Stimulated activated naive B cell treated with anti-CD40 and anti-IgM and Interleukin-4, amounts not matched to agents 10 μg/mL and 1 μg/mL and 100 μg/mL, for 72 hours (primary cell): Measurements from ENCODE around the gene CIC.
"Not testable (repeated sequence)": the region's sequence is repeated elsewhere in the genome, so short reads cannot be mapped to it uniquely, and the experiment has no call there.

ENCODE experiments used
- ATAC-seq, 2 donors: fragments of 150-1000 bp; cut with Tn5 transposase; replicated peaks; 2 replicates each; pipeline ENCODE4 v1.10.0; 2021; ENCODE audit warnings: moderate library complexity in 1 of 2
- DNase-seq: peaks from one replicate; pipeline ENCODE4 v3.0.0; 2021
- H3K27ac Mint-ChIP-seq: one replicate; pipeline ENCODE4 v1.8.0; 2022; ENCODE audit warnings: mild to moderate bottlenecking, mixed read lengths
- H3K27me3 Mint-ChIP-seq, 2 donors: one replicate each; pipeline ENCODE4 v1.8.0; 2022; ENCODE audit warnings: mixed read lengths in 2 of 2
- H3K36me3 Mint-ChIP-seq, 2 donors: one replicate each; pipeline ENCODE4 v1.8.0; 2022; ENCODE audit warnings: mixed read lengths in 2 of 2, mild to moderate bottlenecking in 1 of 2
- H3K4me1 Mint-ChIP-seq, 2 donors: one replicate each; pipeline ENCODE4 v1.8.0; 2022; ENCODE audit warnings: mixed read lengths in 2 of 2, mild to moderate bottlenecking in 1 of 2
- H3K4me3 Mint-ChIP-seq, 2 donors: one replicate each; pipeline ENCODE4 v1.8.0; 2022; ENCODE audit warnings: mild to moderate bottlenecking in 2 of 2, mixed read lengths in 2 of 2, moderate library complexity in 1 of 2
- H3K9me3 Mint-ChIP-seq, 2 donors: one replicate each; pipeline ENCODE4 v1.8.0; 2022; ENCODE audit warnings: mixed read lengths in 2 of 2, mild to moderate bottlenecking in 1 of 2

The CIC gene

GRCh38 chr19:42255766-42256745 is 13.0 kb upstream of the CIC start:
- H3K36me3 Mint-ChIP-seq = peaks cover 7 to 15% of the 10 kb centered on the region in 2 donors
- no peak for DNase-seq
- H3K4me1 Mint-ChIP-seq = peaks cover 26 to 37% of the 10 kb centered on the region in 2 donors
- peak overlapping the region; percentile 82 for H3K27ac Mint-ChIP-seq
- no peaks in the 10 kb centered on the region for H3K27me3 Mint-ChIP-seq
- no peak for ATAC-seq
- no peaks in the 10 kb centered on the region for H3K9me3 Mint-ChIP-seq
- peak overlapping the region; percentile 77 to 91 for H3K4me3 Mint-ChIP-seq

- H3K36me3 Mint-ChIP-seq, H3K27ac Mint-ChIP-seq, H3K4me3 Mint-ChIP-seq, H3K9me3 Mint-ChIP-seq, DNase-seq, ATAC-seq, H3K27me3 Mint-ChIP-seq: not testable (repeated sequence)
- peaks cover 11 to 20% of the 10 kb centered on the region in 2 donors for H3K4me1 Mint-ChIP-seq
Observed at GRCh38 chr19:42257842-42258241, 11.2 kb upstream of the CIC start.

GRCh38 chr19:42261763-42262162 is 7.3 kb upstream of the CIC start:
- peaks cover 0 to under 1% of the 10 kb centered on the region in 2 donors for H3K4me1 Mint-ChIP-seq
- no peak overlapping the region for H3K27ac Mint-ChIP-seq
- peak in 1 of 2 donors; percentile 25 for ATAC-seq

DNA sequence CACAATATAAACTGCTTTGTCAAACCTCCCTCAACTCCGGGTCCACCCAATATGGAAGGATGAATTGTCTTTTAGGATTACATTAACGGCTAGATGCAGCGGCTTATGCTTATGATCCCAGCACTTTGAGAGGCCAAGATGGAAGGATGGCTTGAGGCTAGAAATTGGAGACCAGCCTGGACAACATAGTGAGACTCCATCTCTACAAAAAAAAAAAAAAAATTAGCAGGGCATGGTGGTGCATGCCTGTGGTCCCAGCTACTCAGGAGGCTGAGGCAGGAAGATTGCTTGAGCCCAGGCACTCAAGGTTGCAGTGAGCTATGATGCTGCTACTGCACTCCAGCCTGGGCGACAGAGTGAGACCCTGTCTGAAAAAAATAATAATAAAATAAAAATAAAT is 2.9 kb upstream of the CIC start:
- H3K27ac Mint-ChIP-seq, DNase-seq, H3K36me3 Mint-ChIP-seq, H3K4me3 Mint-ChIP-seq, H3K9me3 Mint-ChIP-seq, H3K27me3 Mint-ChIP-seq, ATAC-seq: not testable (repeated sequence)
- H3K4me1 Mint-ChIP-seq = peaks cover 19 to 23% of the 10 kb centered on the region in 2 donors

More at GRCh38 chr19:42261763-42262162, 7.3 kb upstream of the CIC start:
- Mint-ChIP-seq H3K9me3 (no peaks in the 10 kb centered on the region), H3K36me3 (no peaks in the 10 kb centered on the region), H3K27me3 (no peaks in the 10 kb centered on the region), H3K4me3 (no peak overlapping the region)
- DNase-seq = no peak

DNA sequence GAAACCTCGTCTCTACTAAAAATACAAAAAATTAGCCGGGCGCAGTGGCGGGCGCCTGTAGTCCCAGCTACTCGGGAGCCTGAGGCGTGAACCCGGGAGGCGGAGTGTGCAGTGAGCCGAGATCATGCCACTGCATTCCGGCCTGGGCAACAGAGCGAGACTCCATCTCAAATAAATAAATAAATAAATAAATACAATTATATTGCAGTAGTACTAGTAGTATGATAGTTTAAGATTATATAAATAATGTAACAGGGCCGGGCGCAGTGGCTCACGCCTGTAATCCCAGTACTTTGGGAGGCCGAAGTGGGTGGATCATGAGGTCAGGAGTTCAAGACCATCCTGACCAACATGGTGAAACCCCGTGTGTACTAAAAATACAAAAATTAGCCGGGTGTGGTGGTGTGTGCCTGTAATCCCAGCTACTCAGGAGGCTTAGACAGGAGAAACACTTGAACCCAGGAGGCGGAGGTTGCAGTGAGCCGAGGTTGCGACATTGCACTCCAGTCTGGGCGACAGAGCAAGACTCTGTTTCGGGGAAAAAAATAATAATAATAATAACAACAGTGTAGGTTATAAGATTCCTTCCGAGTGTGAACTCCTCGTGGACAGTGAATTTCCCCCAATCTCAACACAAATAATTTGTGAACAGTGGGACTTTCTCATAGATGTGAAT is 2.0 kb upstream of the CIC start:
- H3K36me3 Mint-ChIP-seq = peaks cover 6 to 14% of the 10 kb centered on the region in 2 donors
- H3K4me1 Mint-ChIP-seq = peaks cover 25 to 29% of the 10 kb centered on the region in 2 donors
- not testable (repeated sequence) for H3K27ac Mint-ChIP-seq, H3K4me3 Mint-ChIP-seq, ATAC-seq, H3K27me3 Mint-ChIP-seq, H3K9me3 Mint-ChIP-seq, DNase-seq

- no peaks in the 10 kb centered on the region for H3K27me3 Mint-ChIP-seq
- no peak overlapping the region for H3K27ac Mint-ChIP-seq
- peaks cover 9 to 14% of the 10 kb centered on the region in 2 donors for H3K36me3 Mint-ChIP-seq
- DNase-seq (no peak), ATAC-seq (no peak)
- no peaks in the 10 kb centered on the region for H3K9me3 Mint-ChIP-seq
- H3K4me3 Mint-ChIP-seq = no peak overlapping the region
- H3K4me1 Mint-ChIP-seq = peaks cover 25 to 29% of the 10 kb centered on the region in 2 donors
Observed at GRCh38 chr19:42267644-42268141, 1.4 kb upstream of the CIC start.

- Mint-ChIP-seq H3K4me1 (peaks cover 25 to 29% of the 10 kb centered on the region in 2 donors), H3K9me3 (no peaks in the 10 kb centered on the region), H3K36me3 (peaks cover 9 to 17% of the 10 kb centered on the region in 2 donors), H3K27ac (no peak overlapping the region), H3K27me3 (no peaks in the 10 kb centered on the region), H3K4me3 (no peak overlapping the region)
- ATAC-seq = peak; percentile 68 to 74
- DNase-seq = peak; percentile 98
Observed at GRCh38 chr19:42268142-42268703, 829 bp upstream of the CIC start.

- H3K36me3 Mint-ChIP-seq = peaks cover 17 to 32% of the 10 kb centered on the region in 2 donors
- no peaks in the 10 kb centered on the region for H3K9me3 Mint-ChIP-seq
- no peak for DNase-seq
- no peak overlapping the region for H3K4me3 Mint-ChIP-seq
- H3K4me1 Mint-ChIP-seq = peaks cover 32% of the 10 kb centered on the region in 2 donors
- H3K27me3 Mint-ChIP-seq = no peaks in the 10 kb centered on the region
- peak overlapping the region; percentile 99 for H3K27ac Mint-ChIP-seq
- no peak for ATAC-seq
Observed at GRCh38 chr19:42269478-42270345, 660 bp downstream of the CIC start.

DNA sequence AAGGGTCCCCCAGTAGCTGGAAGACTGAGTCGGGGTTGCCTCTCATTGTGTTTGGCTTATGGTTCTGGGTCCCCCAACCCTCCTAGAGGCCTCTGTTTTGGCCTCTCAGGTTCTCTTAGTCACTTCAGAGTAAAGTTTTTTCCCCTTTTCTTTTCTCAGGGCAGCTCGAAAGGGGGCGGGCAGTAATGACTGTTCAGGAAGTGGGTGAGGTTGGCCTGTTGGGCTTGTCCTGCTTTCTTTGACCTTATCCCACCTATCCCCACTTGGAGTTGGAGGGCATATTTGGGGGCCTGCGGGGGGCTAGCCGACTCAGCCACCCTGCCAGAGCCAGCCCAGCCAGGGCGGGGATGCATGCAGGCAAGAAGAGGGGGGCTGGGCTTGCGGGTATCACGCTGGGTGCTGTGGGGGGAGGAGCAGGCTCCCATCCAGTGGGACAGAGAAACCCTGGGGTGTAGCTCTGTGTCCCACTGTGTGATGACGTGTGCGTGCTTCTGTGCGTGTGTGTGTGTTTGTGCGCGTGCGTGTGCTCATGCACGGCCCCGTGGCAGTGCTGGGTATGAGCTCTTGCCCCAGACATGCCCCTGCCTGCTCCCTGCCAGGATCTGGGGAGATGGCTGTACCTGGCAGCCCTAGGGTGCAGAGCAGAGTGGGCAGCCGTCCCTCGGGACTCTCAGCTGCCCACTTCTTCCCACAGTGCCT is 1.4 kb downstream of the CIC start:
- peak; percentile 57 for DNase-seq
- H3K27me3 Mint-ChIP-seq = no peaks in the 10 kb centered on the region
- H3K9me3 Mint-ChIP-seq = no peaks in the 10 kb centered on the region
- peak; percentile 7 to 8 for ATAC-seq
- peak overlapping the region; percentile 99 for H3K27ac Mint-ChIP-seq
- H3K36me3 Mint-ChIP-seq = peaks cover 23 to 38% of the 10 kb centered on the region in 2 donors
- H3K4me3 Mint-ChIP-seq = no peak overlapping the region
- peaks cover 37 to 39% of the 10 kb centered on the region in 2 donors for H3K4me1 Mint-ChIP-seq

DNA sequence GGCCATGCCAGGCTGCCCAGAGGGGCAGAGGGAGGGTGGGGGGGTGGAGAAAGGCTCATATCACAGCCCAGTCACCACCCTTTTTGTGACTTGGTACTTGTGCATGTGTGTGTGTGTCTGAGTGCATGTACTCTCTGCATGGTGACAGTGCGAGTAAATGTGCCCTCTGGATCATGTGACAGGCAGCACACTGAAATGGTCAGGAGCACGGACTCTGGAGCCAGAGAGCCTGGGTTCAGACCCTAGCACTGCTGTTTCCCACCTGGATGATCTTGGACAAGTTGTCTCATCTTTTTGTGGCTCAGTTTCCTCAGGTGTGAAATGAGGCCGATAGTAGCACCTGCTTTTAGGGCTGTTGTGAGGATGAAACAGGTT is 2.0 kb downstream of the CIC start:
- Mint-ChIP-seq H3K27me3 (no peaks in the 10 kb centered on the region), H3K27ac (peak overlapping the region; percentile 99), H3K36me3 (peaks cover 26 to 42% of the 10 kb centered on the region in 2 donors), H3K4me1 (peaks cover 41 to 43% of the 10 kb centered on the region in 2 donors), H3K9me3 (no peaks in the 10 kb centered on the region), H3K4me3 (peak overlapping the region in 1 of 2 donors; percentile 59)
- ATAC-seq (no peak), DNase-seq (no peak)

DNA sequence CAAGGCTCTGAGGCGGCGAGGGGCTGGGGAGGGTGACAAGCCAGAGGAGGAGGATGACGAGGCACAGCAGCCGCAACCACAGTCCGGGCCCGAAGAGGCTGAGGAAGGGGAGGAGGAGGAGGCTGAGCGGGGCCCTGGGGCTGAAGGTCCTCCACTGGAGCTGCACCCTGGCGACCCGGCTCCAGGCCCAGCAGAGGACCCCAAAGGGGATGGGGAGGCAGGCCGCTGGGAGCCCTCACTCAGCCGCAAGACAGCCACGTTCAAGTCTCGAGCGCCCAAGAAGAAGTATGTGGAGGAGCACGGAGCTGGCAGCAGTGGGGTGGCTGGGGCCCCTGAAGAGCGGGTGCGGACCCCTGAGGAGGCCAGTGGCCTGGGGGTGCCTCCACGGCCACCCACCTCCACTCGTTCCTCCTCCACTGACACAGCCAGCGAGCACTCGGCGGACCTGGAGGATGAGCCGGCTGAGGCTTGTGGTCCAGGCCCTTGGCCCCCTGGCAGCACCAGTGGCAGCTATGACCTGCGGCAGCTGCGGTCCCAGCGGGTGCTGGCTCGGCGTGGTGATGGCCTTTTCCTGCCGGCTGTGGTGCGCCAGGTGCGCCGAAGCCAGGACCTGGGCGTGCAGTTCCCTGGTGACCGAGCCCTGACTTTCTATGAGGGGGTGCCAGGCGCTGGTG is 2.9 kb downstream of the CIC start:
- Mint-ChIP-seq H3K27ac (peak overlapping the region; percentile 76), H3K4me1 (peaks cover 43 to 47% of the 10 kb centered on the region in 2 donors), H3K27me3 (no peaks in the 10 kb centered on the region), H3K4me3 (no peak overlapping the region), H3K9me3 (no peaks in the 10 kb centered on the region), H3K36me3 (peaks cover 30 to 45% of the 10 kb centered on the region in 2 donors)
- DNase-seq = no peak
- no peak for ATAC-seq

- DNase-seq (no peak), ATAC-seq (no peak)
- Mint-ChIP-seq H3K36me3 (peaks cover 30 to 45% of the 10 kb centered on the region in 2 donors), H3K4me3 (no peak overlapping the region), H3K9me3 (no peaks in the 10 kb centered on the region), H3K27ac (no peak overlapping the region), H3K4me1 (peaks cover 42 to 50% of the 10 kb centered on the region in 2 donors), H3K27me3 (no peaks in the 10 kb centered on the region)
Observed at GRCh38 chr19:42272535-42272897, 3.5 kb downstream of the CIC start.
